Measurements from ENCODE around the gene SET. TPM values are rescaled to one million over a fixed set of nuclear protein-coding genes. Genes with fewer than 3 reads are reported as not detected.

The SET gene
- total and polyA plus RNA-seq, 2 of the 13 experiments (the other 11 are each of a cell fraction or from before 2014, with no cell fraction given), result 94.2 to 611 TPM

GRCh38 chr9:128656416-128657343 lies 32.3 kb upstream of the SET start, which contains the start of gene DYNC2I2 (continued):
- TF ChIP-seq PBX2 (CRISPR knock-in tag; IDR thresholded peaks at IDR 0.05), result no peak
- peak; percentile 97 for TF ChIP-seq ARID4A (CRISPR knock-in tag; IDR thresholded peaks at IDR 0.05; ENCODE audit: borderline replicate concordance)
- TF ChIP-seq AHDC1 (CRISPR knock-in tag; IDR thresholded peaks at IDR 0.05; ENCODE audit: borderline replicate concordance), result peak; percentile 46; the same call in 1 of the 2 replicates
- peak; percentile 80; the same call in 1 of the 2 replicates for TF ChIP-seq ZNF839 (CRISPR knock-in tag; IDR thresholded peaks at IDR 0.05; ENCODE audit: borderline replicate concordance)
- TF ChIP-seq PHB2 (IDR thresholded peaks at IDR 0.05; ENCODE audit: partially characterized antibody), result no peak
- TF ChIP-seq NCOA1 (CRISPR knock-in tag; IDR thresholded peaks at IDR 0.05), result no peak
- peak; percentile 36; the same call in 1 of the 2 replicates for TF ChIP-seq NAIF1 (CRISPR knock-in tag; IDR thresholded peaks at IDR 0.05; ENCODE audit: borderline replicate concordance)
- TF ChIP-seq GZF1 (CRISPR knock-in tag; IDR thresholded peaks at IDR 0.05), result 0 out of 2 replicates have a peak, but pooled peaks have one; percentile 60
- no peak for TF ChIP-seq THYN1 (CRISPR knock-in tag; IDR thresholded peaks at IDR 0.05; ENCODE audit: borderline replicate concordance, low read depth)
- peak; percentile 89 for TF ChIP-seq MYNN (CRISPR knock-in tag; IDR thresholded peaks at IDR 0.05; ENCODE audit: low read depth)
- no peak for TF ChIP-seq SMARCC2 (IDR thresholded peaks at IDR 0.05)
- TF ChIP-seq GPBP1L1 (CRISPR knock-in tag; IDR thresholded peaks at IDR 0.05), result no peak
- TF ChIP-seq ZNF580 (CRISPR knock-in tag; IDR thresholded peaks at IDR 0.05; ENCODE audit: borderline replicate concordance, low read depth), result peak; percentile 64; the same call in 1 of the 2 replicates
- TF ChIP-seq MTA1 (CRISPR knock-in tag; IDR thresholded peaks at IDR 0.05; ENCODE audit: borderline replicate concordance), result peak; percentile 71; the same call in 1 of the 2 replicates
- TF ChIP-seq U2AF1 (optimal IDR thresholded peaks at IDR 0.05; ENCODE audit: low read depth, low read length), result no peak
